ENCODE data around the gene CLIC6.
A peak's percentile ranks its signal among the peaks of the same experiment; 100 is the strongest.

CLIC6 gene

DNA sequence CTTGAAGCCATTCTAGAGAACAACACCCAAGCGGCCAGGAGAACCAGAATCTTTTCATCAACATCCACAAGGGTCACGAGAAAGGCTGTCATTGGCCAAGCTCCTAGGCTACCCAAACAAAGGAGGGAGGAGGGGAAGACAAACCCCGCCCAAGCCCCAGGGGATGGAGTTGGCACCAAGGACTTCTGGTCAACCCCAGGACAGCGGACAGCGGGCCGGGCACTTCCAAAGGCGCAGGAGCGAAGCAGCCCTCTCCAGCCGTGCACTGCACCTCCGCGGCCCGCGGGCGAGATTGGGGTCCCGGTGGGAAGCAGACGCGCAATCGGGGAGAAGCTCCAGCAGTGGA, at the start of gene CLIC6:
TSS of gene CLIC6 (plus strand) at position 192 of the 346 bp plus-strand sequence. CDS start 395 bp downstream, outside the sequence.
- DNase-seq: peak; percentile 38

DNA sequence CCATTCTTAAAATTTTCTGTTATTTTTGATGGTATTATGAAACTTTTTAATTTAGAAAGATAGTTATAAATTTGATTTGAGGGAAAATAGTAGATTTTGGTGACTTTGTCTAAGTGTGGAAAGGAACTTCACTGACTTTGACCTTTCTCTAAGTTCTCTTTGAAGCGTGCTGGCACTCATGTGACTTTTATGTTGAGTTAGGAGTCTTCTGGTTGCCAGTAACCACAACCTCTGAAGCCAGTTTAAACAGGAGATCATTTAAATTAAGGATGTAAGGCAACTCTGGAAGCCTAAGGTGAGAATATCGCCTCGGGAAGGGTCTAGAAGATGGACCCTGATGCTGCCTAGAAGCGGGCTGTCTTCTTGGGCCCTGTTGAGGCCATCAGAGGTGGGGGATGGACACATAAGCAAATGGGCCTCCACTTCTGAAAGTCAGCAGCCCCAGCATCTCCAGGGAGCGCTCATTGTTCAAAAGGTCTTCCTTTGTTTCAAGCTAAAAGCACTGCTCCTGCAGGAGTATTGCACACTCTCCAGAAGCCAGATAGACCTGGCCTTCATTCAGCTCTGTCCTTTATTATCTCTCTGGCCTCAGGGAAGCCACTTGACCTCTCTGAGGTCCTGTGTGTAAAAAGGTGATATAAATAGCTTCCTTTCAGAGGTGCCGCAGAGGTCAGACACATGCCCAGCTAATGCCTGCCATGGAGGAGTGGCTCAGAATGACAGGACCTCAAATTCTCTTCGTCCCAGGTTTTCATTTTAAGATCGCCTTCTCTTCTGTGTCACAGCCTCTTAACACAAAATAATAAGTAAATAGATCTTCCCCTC, 48.7 kb upstream of the CLIC6 start:
- DNase-seq: no peak

DNA sequence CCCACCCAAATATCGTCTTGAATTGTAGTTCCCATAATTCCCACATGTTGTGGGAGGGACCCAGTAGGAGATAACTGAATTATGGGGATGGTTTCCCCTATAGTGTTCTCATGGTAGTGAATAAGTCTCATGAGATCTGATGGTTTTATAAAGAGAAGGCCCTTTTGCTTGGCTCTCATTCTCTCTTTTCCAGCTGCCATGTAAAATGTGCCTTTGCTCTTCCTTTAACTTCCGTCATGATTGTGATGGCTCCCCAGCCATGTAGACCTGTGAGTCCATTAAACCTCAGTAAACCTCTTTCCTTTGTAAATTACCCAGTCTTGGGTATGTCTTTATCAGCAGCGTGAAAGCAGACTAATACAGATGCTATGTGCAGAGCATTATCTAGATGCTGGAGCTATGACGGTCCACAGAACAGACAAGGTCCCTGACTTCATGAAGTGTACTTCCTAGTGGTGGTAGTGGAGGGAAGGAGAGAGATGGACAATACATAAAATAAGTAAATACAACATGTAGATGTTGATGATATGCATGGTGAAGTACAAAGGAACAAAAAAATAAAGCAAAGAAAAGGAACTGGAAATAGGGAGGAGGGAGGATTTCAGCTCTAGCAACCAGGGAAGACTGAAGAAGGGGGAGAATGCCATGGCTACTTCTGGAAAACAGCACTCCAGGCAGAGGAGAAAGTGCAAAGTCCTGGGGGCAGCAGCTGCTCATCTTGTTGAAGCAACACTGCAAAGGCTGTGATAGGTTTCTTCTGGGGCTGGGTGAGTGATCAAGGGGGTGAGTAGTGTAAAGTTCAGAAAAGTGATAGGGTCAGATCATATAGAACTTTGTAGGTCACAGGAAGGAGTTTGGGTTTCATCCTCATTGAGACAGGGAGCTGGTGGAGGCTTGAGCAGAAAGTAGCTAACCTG, 47.1 kb upstream of the CLIC6 start:
- DNase-seq: no peak

DNA sequence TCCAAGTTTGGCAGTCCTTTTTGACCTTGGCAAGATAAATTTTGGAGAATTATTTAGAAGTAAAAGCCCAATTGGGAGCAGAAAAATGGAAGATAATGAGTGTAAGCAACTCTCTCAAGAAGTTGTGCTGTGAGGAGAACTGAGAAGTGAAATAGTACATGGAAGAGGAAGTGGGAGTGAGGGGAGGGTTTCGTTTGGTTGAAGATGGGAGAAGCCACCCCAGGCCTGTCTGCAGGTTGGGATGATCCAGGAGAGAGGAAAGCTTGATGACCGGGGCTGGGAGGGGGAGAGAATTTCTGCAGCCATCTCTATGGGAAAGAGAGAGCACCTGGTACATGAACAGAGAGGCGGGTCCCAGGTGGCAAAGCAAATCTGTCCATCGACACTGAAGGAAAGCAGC, 45.3 kb upstream of the CLIC6 start:
- DNase-seq: no peak

DNA sequence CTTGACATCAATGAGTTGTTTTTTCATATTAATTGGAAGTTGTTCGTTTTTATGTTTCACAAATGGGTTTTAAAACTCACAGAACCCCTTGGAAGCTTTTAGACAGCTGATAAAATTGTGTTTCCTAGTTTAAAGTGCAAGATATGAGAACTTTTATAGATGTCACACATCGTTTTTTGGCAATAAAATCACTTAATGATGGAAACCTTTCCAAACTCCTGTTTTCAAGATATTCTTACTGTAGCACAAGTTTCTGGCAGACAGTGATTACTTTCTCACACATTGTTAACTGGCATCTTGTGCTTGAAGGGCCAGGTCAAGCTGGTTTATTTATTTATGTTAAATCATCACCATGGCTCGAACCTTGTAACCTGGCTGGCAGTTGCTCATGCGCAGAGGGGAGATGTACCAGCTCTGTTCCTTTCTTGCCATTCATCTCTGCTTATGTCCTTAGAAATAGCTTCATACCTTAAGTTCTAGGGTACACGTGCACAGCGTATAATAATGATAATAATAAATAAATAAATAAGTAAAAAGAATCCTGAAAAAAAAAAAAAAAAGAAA, 43.7 kb upstream of the CLIC6 start:
- DNase-seq: peak; percentile 29

DNA sequence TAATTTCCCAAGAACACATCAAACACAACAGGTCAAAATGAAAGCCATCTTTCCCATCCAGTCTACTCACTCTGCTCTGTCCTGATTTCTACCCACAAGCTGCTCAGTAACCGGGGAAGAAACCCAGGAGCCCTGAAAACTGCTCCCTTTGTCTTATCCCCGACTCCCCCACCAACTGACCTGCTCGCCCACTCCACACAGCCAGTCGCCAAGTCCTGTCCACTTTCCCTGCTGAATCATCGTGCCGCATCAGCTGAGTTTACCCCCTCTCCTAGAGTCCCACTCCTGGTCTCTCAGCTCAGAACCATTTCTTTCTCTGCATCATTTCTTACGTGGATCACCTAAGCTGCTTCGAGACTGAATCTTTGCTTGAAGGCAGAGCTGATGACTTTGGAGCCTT, 42.7 kb upstream of the CLIC6 start:
- DNase-seq: no peak

DNA sequence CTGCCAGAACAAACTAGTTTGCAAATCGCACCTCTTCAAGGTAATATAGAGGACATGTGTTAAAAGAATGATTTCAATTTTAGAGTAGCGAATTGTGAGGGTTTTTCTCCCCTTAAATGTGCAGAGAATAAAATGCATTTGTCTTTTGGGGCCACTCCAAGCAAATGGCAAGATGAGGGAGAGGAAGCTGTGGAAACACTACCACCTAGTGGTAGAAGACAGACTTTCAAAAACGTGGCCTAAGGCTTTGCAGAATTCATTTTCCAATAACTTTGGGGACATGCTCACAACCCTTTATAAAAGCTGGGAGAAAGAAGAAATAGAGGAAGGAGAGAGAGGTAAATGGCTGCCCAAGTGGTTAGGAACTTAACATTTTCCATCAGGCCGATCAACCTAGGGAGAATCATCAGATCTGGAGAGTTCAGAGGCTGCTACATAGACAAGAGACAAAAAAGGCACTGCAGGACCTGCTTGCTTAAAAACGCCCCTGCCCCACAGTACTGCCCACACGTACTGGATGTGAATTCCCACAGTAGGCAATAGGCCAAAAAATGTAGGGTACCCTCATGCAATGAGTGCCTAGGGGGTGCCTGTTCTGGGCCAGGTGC, 38.2 kb upstream of the CLIC6 start:
- DNase-seq: peak; percentile 71

DNA sequence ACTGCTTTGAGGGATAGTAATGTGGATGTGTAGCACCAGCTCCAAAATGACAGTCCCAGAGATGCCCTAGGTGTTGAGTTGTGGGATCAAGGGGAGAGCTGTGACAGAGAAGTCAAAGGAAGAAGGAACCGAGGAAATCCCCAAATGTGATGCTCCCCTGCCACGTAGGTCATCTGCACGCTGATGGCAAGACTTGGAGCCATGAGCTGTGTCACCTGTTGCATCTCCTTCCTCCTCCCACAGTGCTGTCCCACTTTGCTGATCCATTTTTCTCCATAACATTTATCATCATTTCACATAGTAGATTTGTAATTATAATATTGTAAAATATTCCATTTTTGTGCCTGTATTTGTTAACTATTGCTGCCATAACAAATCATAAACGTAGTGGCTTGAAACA, 36.3 kb upstream of the CLIC6 start:
- DNase-seq: no peak

DNA sequence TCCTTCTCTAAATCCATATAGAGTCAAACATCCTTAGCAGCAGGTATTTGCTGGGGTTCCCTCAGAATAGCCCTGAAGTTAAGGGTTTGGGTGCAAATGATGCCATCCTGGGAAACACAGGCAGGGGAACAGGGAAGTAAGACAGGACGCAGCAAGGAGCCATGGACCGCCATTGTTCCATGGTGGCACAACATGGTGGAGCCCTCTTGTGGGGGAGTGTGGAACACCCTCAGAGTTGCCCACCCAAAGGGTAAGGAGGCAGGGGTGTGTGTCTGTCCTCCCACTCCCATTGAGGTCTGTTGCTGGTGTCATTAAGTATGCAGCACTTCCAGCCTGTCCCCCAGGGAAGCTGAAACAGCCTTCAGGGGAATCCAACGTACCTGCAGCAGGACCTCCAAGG, 33.5 kb upstream of the CLIC6 start:
- DNase-seq: no peak

DNA sequence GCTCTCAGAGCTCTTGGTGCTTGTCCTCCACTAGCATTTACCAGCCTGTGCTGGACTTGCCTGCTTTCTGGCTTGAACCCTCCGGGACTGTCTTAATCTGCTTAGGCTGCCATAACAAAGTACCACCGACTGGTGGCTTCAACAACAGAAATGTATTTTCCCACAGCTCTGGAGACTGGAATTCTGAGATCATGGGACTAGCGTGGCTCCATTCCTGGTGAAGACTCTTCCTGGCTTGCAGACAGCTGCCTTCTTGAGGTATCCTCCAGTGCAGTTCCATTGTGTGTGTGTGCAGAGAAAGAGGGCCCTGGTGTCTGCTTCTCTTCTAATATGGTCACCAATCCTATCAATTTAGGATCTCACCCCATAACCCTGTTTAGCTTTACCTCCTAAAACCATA, 31.8 kb upstream of the CLIC6 start:
- no peak for DNase-seq

DNA sequence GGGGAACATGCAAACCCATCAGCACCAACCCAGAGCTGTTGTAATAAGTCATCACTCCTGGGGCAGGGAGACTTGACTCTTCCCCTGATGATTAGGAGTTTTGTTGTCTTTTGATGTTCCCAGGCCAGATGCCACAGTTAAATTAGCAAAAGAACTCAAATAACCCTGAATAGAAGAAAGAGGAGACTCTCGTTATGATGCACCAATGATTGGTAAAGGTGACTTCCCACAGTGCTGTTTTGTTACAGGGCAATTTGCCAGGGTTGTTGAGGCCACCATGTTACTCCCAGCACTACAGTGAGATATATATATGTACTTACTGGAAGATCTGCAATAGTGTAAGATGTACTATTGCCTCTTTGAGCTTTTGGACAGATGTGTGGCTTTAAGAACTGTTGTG, 29.5 kb upstream of the CLIC6 start:
- no peak for DNase-seq

DNA sequence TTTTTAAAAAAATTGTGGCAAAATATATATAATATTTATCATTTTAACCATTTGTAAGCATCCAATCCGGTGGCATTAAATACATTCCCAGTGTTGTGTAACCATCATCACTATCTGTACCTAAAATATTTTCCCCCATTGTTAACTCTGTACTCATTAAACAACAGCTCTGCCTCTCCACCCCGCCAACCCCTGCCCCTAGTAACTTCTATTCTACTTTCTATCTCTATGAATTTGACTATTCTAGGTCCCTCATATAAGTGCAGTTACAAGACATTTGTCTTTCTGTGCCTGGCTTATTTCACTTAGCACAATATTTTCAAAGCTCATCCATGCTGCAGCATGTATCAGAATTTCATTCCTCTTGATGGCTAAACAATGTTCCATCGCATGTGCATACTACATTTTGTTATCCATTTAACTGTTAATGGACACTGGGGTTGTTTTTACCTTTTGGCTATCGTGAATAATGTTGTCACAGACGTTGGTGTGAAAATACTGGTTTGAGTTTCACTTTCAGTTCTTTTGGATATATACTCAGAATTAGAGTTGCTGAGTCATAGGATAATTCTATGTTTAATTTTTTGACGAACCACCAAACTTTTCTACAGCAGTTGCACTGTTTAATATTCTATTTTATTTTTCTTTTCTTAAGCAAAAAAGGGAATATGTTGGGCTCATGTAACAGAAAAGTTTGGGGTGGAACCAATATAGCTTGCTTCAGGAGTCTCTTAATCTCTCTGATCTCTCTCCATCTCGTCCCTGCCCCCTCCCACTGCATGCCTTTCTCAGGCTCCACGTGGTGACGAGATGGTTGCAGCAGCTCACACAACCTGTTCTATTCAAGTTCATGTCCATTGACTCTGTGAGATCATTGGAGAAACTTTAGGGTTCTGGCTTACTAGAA, 28.7 kb upstream of the CLIC6 start:
- DNase-seq: no peak

DNA sequence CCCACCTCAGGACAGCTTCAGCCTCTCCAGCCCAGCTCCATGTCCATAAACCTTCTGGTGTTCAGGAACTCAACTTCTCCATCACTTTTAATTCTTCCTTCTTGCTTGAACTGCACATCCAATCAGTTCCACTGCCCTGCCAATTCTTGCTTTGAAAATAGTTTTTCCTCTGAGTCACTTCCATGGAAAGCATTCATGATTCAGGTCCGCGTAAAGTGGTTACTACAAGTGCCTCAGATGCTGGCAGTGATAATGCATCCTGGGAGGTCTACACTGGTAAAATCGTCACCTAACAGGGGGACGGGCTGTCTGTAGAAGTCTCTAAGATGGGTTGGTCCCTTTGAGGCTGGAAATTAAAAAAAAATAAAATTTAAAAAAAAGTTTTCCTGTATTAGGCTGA, 27.9 kb upstream of the CLIC6 start:
- DNase-seq: no peak

DNA sequence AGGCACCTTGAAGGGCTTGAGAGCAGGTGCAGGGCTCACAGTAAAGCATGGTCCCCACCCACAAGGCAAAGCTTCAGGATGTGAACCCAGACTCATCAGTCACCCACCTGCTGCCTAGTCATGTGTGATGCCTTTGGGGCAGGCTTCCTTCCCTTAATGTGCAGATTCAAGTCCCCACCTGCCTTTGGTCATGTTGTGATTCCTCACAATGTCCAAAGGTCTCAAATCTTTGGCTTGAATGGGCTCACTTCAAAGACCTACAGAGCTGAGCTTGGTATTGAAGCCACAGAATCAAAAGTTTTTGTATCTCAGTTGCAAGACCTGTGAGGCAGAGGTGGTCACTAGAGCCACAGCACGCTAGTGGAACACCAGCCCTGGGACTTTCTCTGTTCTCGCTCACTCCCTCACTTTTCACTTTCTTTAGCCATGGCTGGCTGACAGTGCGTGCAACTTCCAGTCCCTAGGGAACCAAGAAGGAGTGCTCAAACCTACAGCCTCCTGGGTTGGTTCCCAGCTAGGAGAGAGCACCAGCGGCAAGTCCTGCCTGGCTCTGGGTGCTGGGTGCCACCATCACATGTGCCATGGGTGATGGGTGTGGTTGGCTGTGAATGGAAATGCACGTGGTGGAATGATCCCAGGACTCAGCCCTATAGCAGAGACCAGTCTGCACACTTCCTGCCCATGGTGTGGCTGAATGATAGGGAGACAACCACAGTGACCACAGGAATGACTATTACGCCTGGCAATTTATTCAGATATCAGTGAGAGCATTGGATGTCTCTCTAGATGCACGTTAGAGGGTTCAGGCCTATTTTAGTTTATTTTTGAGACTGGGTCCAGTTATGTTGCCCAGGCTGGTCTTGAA, 26.4 kb upstream of the CLIC6 start:
- DNase-seq: no peak

DNA sequence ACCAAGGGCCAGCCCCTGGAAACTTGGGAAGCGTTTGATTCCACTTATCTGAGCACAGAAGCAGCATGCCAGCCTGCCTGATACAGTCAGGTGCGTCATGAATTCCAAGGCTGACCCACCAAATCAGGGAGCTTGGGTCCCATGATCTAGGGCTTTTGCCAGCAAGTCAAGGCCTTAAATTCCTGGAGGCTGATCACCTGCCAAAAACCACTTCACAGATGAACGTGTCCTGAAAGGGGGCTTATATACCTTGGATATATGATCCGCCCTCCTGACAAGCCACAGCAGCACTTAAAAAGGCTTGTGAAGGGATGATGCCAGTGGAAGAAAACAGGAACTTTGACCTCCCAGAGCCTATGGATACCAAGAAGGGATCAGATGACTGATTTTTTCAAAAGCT, 24.0 kb upstream of the CLIC6 start:
- DNase-seq: peak; percentile 21

DNA sequence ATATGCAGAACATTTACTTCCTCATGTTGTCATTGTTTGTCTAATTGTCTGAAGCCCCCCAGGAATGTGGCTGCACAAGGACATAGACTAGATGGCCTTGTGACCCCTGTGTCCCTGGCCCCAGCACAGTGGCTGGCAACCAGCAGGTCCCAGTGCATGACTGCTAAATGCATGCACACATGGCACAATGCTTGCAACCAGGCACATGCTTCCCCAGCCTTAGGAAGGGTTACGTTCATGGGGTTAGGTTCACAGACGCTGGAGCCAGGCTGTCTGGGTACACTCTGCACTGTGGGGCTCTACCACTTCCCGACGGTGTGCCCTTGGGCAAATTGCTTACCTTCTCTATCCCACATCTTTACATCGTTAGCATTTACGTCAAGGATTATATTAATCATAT, 21.2 kb upstream of the CLIC6 start:
- no peak for DNase-seq

DNA sequence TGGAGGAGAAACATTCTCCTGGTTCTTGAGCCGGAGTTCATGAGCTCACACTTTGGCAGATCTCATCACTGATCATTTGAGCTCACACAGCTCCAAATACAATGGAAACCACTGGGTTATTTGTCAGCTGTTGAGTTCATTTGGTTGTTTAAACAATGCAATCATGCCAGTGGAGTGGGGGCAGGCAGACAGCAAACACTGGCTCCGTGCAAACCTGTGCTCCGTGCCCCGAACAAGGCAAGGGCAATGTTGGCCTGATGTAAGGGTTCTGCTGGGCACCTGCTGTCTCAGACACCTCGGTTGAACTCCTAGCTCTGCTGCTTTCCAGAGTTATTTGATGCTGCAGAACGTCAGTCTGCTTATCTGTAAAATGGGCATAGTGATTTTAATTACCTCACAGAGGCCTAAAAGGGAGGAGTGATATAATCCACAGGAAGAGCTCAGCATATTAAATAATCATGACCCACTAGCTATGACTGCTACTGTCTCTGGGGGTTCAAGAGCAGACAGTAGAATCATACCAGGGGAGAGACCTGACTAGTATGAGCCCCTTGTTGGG, 20.0 kb upstream of the CLIC6 start:
- DNase-seq: no peak

DNA sequence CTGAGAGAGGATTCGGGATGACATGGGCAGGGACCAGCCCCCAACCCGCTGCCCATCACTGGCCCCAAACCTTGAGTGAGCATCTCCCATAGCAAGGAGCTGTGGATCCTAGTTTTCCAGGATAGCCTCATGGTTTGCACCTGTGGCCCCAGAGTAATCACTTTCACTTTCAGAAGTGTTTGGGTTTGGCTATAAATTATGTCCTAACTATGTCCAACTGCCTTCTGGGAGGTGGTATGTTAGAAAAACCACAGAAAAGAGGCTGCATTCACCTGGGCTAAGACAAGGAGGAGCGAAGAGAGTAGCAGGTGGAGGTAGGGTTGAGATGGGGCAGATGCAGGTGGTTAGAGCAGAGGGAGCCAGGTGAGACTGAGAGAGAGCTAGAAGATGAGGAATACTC, 19.4 kb upstream of the CLIC6 start:
- DNase-seq: peak; percentile 27

DNA sequence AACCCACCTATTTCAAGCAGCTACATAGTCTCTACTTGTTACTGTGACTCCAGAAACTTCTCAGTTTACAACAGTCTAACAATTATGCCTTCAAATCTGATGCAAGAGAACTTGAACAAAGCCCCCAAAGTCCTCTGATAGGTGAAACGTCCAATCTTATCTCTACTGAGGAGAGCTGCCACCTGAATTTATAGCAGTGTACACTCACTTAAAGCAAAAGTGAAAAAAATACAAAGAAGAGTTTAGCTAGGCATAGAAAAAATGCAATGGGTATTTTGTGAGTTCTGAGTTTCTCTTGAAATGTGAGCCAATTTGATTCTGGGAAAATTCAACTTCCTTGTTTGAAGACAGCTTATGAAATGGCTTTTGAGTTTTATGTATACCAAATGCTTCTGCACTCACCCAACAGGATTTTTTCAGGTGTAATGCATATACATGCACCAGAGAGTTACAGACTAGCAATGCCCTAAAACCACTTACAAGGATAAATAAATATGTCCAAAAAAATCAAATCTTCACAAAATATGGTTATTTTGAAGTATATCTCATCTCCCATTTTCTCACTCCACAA, 17.8 kb upstream of the CLIC6 start:
- no peak for DNase-seq

DNA sequence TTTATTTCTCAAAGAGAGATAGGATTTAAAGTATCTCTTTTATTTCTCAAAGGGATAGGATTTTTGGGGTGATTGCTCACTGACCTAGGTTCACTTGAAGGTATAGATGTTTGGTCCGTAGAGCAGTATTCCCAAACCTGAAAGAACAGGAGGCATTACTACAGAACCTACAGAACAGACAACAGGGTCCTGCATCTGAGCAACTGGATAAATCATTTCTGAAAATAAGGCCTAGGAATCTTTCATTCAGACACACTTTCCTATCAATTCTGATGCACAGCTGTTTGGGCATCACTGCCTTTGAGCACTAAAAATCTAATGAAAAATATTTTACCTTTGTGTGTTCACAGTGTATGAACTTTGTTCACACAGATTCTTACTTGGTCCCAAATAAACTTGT, 17.2 kb upstream of the CLIC6 start:
- no peak for DNase-seq

DNA sequence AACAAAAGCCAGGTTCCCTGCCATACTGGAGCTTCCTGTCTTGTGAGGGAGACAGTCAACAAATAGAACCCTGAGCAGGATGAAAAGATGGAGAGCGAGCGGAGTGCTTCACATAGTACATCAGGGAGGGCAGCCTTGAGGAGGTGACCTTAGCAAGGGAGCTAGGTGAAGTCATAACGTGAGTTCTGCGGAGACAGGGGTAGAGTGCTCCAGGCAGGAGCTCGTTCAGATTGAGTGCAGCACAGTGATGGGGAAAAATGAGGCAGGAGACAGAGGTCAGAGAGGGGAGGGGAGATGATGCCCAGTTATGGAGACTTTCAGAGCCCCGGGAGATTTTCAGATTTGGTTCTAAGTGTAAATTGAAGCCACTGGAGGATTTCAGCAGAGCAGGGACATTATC, 15.3 kb upstream of the CLIC6 start:
- no peak for DNase-seq
